Smooth muscle cell (in vitro differentiated cells): ENCODE data around the gene PACS2. TPM values are rescaled to one million over a fixed set of nuclear protein-coding genes. Genes with fewer than 3 reads are reported as not detected.
"Not testable (repeated sequence)": the region's sequence is repeated elsewhere in the genome, so short reads cannot be mapped to it uniquely, and the experiment has no call there.

Experiments
- DNase-seq: peaks from one replicate; lab custom pipeline; 2025; ENCODE audit not compliant: unreplicated experiment; lab: John Stamatoyannopoulos, UW
- H2AFZ ChIP-seq: fragments of 200-600 bp; sonication (generic); 2 replicates; pipeline ENCODE4 v1.6.0; 2016; ENCODE audit warnings: antibody characterized with exemption, low read depth, mild to moderate bottlenecking
- H3F3A ChIP-seq: fragments of 200-600 bp; sonication (generic); 2 replicates; pipeline ENCODE4 v1.6.0; 2017; ENCODE audit warnings: antibody characterized with exemption, low read depth
- H3K27ac ChIP-seq: fragments of 200-600 bp; sonication (generic); 2 replicates; pipeline ENCODE4 v1.5.1; 2016; ENCODE audit warnings: low read depth, mild to moderate bottlenecking
- H3K27me3 ChIP-seq: fragments of 200-600 bp; sonication (generic); 2 replicates; pipeline ENCODE4 v1.6.1; 2016; ENCODE audit warnings: low read depth, mild to moderate bottlenecking
- H3K36me3 ChIP-seq: fragments of 200-600 bp; sonication (generic); 2 replicates; pipeline ENCODE4 v1.5.1; 2016; ENCODE audit warnings: low read depth
- H3K4me1 ChIP-seq: fragments of 200-600 bp; sonication (generic); 2 replicates; pipeline ENCODE4 v1.5.1; 2016; ENCODE audit warnings: low read depth
- H3K4me2 ChIP-seq: fragments of 200-600 bp; sonication (generic); 2 replicates; pipeline ENCODE4 v1.6.0; 2016; ENCODE audit warnings: mild to moderate bottlenecking
- H3K4me3 ChIP-seq: fragments of 200-600 bp; sonication (generic); 2 replicates; pipeline ENCODE4 v1.5.1; 2016; ENCODE audit warnings: mild to moderate bottlenecking
- H3K79me2 ChIP-seq: fragments of 200-600 bp; sonication (generic); 2 replicates; pipeline ENCODE4 v1.6.0; 2016; ENCODE audit warnings: low read depth, mild to moderate bottlenecking
- H3K9ac ChIP-seq: fragments of 200-600 bp; sonication (generic); 2 replicates; pipeline ENCODE4 v1.6.0; 2016; ENCODE audit warnings: low read depth
- H3K9me3 ChIP-seq: fragments of 200-600 bp; sonication (generic); replicated peaks from 2 replicates; pipeline ENCODE4 v1.5.1; 2016; ENCODE audit warnings: low read depth
- H4K20me1 ChIP-seq: fragments of 200-600 bp; sonication (generic); 2 replicates; pipeline ENCODE4 v1.6.0; 2016; ENCODE audit warnings: low read depth
- CTCF ChIP-seq: fragments of 200-600 bp; sonication (generic); IDR thresholded peaks from 2 replicates; pipeline ENCODE4 v1.5.1; 2017; ENCODE audit warnings: borderline replicate concordance, mild to moderate bottlenecking, antibody characterized with exemption; ENCODE audit not compliant: insufficient read depth, poor library complexity, severe bottlenecking
- WGBS: methylation state at CpG from one replicate; pipeline ENCODE4 v1.1.7; 2016; ENCODE audit warnings: low lambda C conversion rate; 5-methylcytosine and 5-hydroxymethylcytosine counted together
- polyA plus RNA-seq: library from polyadenylated mRNA; unstranded; fragments of >200 nt; fragmentation: Nextera tagmentation; extraction: Ambion mirVana; gene quantifications from 2 replicates; pipeline ENCODE4 v1.2.1, GENCODE V29; 2016
- total RNA-seq: library from RNA; depleted of rRNA; stranded (reverse); fragments of >200 nt; gene quantifications from 2 replicates; pipeline ENCODE4 v1.2.3, GENCODE V29; 2014

The PACS2 gene
- total and polyA plus RNA-seq, 2 experiments from 2014 or later, result 36.9 to 49.1 TPM

GRCh38 chr14:105358943-105359342 is 44.4 kb downstream of the PACS2 start:
- Histone ChIP-seq H3K27ac (no peak overlapping the region), H3K36me3 (no peaks in the 10 kb centered on the region), H3K27me3 (no peaks in the 10 kb centered on the region), H3K4me3 (no peak overlapping the region), H3K4me2 (no peak overlapping the region), H3K9me3 (no peaks in the 10 kb centered on the region), H4K20me1 (no peaks in the 10 kb centered on the region), H3K9ac (no peak overlapping the region), H2AFZ (no peak overlapping the region), H3K4me1 (no peaks in the 10 kb centered on the region), H3F3A (no peaks in the 10 kb centered on the region), H3K79me2 (no peaks in the 10 kb centered on the region)
- TF ChIP-seq CTCF, result no peak
- WGBS, result 98% methylated on average over 16 of the region's 16 CpGs
- no peak for DNase-seq

GRCh38 chr14:105361412-105361811 is 46.9 kb downstream of the PACS2 start:
- not testable (repeated sequence) for H3K36me3 ChIP-seq, H3K79me2 ChIP-seq, H3K9ac ChIP-seq, H3K4me3 ChIP-seq, H3F3A ChIP-seq, H2AFZ ChIP-seq, H3K4me2 ChIP-seq, H3K4me1 ChIP-seq, H3K9me3 ChIP-seq, H3K27ac ChIP-seq, DNase-seq, H4K20me1 ChIP-seq, H3K27me3 ChIP-seq
- whole genome bisulfite sequencing, result 98% methylated on average over 10 of the region's 10 CpGs

GRCh38 chr14:105363847-105364708 is 49.5 kb downstream of the PACS2 start:
- H2AFZ ChIP-seq, result no peak overlapping the region
- H3F3A ChIP-seq, result no peaks in the 10 kb centered on the region
- H3K4me3 ChIP-seq, result no peak overlapping the region
- H3K79me2 ChIP-seq, result no peaks in the 10 kb centered on the region
- TF ChIP-seq CTCF, result no peak
- no peak overlapping the region for H3K4me2 ChIP-seq
- DNase-seq, result no peak
- WGBS, result 82% methylated on average over 24 of the region's 58 CpGs
- no peak overlapping the region for H3K9ac ChIP-seq
- no peaks in the 10 kb centered on the region for H3K9me3 ChIP-seq
- H3K36me3 ChIP-seq, result no peaks in the 10 kb centered on the region
- H3K27ac ChIP-seq, result no peak overlapping the region
- no peaks in the 10 kb centered on the region for H3K27me3 ChIP-seq
- no peaks in the 10 kb centered on the region for H3K4me1 ChIP-seq
- H4K20me1 ChIP-seq, result no peaks in the 10 kb centered on the region

GRCh38 chr14:105365101-105365500 is 50.6 kb downstream of the PACS2 start:
- Histone ChIP-seq H3K9me3 (no peaks in the 10 kb centered on the region), H2AFZ (no peak overlapping the region), H3K4me1 (no peaks in the 10 kb centered on the region), H3K79me2 (no peaks in the 10 kb centered on the region), H3K27ac (no peak overlapping the region), H4K20me1 (no peaks in the 10 kb centered on the region), H3K4me3 (no peak overlapping the region), H3K9ac (no peak overlapping the region), H3K27me3 (no peaks in the 10 kb centered on the region), H3K36me3 (no peaks in the 10 kb centered on the region), H3K4me2 (no peak overlapping the region), H3F3A (no peaks in the 10 kb centered on the region)
- DNase-seq, result no peak
- 98% methylated on average over 11 of the region's 11 CpGs for WGBS
- TF ChIP-seq CTCF, result no peak
